NCI-H2227 (cell line): ENCODE measurements around the gene RPL12.

Source experiments
- DNase-seq: peaks from one replicate; lab custom pipeline; 2025; ENCODE audit not compliant: unreplicated experiment; lab: John Stamatoyannopoulos, UW

Gene RPL12

DNA sequence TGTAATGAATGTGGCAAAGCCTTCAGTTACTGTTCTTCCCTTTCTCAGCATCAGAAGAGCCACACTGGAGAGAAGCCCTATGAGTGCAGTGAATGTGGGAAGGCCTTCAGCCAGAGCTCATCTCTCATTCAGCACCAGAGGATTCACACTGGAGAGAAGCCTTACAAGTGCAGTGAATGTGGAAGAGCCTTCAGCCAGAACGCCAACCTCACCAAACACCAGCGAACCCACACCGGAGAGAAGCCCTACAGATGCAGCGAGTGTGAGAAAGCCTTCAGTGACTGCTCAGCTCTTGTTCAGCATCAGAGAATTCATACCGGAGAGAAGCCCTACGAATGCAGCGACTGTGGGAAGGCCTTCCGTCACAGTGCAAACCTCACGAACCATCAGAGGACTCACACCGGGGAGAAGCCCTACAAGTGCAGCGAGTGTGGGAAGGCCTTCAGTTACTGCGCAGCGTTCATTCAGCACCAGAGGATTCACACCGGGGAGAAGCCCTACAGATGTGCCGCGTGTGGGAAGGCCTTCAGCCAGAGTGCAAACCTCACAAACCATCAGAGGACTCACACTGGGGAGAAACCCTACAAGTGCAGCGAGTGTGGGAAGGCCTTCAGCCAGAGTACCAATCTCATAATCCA lies 6.8 kb downstream of the RPL12 start:
- DNase-seq: no peak

DNA sequence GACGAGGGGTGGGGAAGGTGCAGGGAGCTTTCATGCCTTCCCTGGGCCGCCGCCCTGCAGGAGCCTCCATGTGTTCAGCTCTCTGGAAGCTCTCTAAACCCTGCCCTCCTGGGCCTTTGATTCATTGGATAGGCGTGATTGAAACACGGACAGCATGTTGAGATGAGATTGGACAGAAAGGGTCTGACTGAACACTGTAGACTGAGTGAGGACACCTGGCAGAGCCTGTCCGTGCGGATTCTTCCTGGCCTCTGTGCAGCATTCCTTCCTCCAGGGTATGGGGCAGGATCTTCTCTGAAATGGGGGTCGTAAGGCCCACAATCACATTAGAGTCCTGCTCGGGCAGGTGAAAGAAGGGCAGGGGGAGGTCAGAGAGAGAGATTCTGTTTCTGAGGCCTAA lies 12.8 kb downstream of the RPL12 start:
- DNase-seq: no peak

DNA sequence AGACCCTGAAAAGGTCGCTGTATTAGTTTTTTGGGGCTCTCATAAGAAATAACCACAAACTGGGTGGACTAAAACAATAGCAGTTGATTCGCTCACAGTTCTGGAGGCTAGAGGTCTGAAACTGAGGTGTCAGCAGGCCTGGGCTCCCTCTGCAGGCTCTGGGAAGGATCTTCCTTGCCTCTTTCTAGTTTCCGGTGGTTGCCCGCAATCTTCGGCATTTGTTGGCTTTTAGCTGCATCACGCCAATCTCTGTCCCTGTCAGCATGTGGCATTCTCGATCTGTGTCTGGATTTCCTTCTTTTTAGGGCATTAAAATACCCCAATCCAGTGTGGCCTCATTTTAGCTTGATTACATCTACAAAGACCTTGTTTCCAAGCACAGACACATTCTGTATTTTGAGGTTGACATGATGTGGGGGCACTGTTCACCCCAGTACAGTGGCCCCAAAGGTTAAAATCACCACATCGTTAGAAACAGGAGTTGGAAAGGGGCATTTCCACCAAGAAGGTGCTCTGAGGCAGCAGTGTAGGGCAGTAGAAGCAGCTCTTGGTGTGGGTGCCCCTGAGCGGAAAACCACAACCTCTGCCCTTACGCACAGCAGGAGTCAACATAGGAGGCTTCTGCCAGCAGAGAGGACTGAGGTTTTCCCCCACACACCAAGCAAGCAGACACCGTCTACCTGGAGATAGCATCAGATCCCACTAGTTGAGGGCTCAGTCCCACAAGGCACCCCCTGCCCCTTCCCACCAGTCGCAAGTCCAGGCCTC lies 13.5 kb downstream of the RPL12 start:
- no peak for DNase-seq

DNA sequence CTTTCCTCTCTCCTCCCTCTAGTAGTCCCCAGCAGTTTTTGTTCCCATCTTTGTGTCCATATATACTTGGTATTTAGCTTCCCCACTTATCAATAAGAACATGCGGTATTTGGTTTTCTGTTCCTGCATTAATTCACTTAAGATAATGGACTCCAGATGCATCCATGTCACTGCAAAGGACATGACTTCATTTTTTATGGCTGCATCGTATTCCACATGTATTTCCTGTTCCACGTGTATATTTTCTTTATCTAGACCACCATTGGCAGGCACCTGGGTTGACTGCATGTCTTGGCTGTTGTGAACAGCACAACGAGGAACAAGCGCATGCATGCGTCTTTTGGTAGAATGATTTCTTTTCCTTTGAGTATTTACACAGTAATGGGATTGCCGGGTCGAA lies 20.8 kb downstream of the RPL12 start:
- DNase-seq: no peak

DNA sequence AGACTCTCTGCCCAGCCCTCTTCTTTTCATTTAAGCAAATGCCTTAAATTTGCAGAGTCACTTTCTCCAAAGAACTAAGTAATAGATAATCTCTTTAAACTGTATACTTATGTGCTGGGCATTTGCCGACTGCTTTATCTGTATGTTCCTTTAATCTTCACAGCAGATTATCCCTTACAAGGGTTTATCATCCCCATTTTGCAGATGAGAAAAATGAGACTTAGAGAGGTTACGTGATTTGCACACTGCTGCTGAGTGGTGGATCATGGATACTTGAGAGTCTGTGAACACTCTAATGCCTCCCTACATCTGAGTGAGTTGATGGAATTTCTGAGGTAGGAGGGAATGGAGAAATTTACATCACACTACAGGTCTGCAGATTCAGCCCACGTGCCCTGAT lies 22.9 kb downstream of the RPL12 start:
- no peak for DNase-seq

DNA sequence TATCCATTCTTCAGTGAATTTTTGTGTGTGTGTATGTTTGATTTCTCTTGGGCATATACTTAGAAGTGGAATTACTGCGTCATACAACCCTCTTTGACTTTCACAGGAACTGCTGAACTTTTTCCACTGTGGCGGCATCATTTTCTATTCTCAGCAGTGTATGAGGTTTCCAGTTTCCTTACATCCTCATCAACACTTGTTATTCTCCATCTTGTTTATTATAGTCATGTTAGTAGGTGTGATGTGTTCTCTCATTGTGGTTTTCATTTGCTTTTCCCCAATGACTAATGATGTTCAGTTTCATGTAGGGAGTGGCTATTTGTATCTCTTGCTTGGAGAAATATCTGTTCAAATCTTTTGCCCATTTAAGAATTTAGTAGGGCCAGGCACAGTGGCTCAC lies 24.4 kb downstream of the RPL12 start:
- DNase-seq: no peak

DNA sequence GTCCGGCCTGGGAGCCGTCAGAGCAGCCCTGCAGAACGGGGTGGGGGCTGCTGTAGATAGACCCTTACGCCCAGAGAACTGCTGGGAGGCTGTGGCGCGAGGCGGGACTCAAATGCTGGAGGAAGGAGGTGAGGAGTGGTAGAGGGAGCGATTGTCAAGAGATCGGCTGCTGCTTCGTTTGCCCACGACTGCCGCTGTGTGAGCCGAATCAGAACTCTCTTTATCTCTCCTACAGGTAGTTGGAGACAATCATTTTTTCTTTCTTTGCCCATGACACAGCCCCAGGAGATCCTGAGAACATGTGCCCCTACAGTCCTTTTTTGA lies 26.6 kb downstream of the RPL12 start:
- DNase-seq: no peak

DNA sequence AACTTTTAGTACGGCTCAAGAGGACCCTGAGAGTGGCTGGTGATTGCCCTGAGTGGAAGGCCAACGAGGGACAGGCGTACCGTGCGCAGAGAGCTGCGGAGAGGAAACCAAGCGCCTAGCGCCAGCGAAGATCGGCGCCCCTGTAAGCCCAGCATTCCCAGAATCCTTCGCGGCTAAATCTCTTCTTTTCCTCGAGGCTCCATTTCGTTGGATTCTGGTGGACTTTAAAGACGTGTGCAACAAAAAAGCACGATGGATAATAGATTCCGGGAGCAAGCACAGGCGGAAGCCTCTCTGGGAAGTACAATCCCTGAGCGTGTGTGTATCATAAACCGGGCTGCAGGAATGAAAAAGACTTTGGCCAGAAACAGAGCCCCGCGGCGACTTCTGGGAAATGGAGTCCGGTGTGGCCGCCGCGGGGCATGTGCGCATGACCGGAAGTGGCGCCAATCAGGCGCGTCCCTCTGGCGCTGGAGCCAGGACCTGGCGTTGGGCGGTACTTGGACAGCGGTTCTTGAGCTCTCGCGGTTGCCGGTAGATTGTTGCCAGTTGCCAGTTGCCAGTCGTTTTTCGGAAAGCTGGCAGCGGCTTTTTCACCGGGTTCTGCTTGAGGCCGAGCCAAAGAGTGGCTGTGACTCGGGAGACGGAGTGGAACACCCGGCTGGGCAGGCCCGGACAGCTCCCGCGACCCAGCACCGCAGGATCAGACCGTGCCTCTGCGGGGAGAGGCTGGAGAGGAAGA lies 27.1 kb downstream of the RPL12 start, which contains the start of gene ZNF79:
Gene ZNF79 (plus strand): TSS at position 449 of the 742 bp plus-strand sequence. CDS start 406 bp downstream, outside the sequence.
- peak; percentile 88 for DNase-seq

DNA sequence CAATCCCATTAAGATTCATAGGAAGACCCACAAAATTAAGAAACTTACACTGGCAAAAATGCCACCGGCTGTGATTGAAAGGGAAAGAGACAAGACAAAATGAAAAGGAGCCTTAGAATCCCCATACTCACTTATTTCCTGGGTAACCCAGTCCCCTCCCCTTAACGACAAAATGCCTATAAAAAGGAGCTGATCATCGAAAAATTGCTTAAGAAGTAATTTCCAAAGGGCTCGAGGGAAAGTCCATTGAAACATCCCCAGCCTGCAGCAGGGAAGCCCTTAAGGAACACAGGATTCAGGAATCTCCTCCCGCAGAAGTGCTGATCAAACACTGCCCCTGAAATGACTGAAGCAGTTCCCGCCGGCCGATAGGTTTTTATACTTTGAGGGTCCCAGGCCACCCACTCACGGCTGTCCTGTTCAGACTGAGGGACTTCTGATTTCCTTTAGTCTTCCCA lies 27.7 kb downstream of the RPL12 start:
- no peak for DNase-seq

DNA sequence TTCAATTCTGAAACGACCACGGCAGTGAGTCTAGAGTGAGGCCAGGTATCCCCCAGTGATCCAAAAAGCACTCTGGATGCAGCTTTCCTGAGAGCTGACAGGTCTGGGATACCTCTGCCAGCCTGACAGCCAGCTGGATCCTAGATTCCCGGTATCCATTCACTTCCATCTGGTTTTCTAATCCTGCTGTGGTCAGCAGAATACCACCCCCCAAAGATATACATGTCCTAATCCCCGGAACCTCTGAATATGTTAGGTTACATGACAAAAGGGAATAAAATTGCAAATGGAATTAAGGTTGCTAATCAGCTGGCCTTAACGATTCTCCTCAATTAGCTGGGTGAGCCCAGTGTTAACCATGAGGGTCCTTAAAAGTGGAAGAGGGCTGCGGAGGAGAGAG lies 28.4 kb downstream of the RPL12 start:
- DNase-seq: no peak

DNA sequence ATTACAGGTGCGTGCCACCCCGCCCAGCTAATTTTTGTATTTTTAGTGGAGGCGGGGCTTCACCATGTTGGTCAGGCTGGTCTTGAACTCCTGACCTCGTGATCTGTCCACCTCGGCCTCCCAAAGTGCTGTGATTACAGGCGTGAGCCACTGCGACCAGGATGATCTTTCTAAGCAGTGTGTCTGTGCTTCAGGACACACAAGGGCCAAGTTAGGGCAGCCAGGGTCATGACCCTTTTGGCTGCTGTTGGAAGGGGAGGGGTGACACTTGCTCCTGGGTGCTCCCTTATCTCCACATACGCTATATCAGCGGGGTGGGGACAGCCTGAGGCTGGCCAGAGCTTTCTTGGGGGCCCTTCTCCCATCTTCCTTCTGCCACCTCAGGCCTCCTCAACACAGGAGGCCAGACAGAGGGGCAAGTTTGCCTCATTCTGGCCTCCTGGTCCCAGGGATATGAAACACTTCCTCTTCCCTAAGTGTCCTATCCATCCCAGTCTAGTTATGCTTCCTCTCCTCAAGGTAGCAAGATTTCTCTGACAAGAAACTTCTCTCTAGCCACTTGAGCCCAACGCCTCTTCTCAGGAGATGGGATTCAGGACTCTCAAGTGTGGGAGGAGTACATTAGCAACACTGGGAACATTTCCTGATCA lies 28.9 kb downstream of the RPL12 start:
- DNase-seq: no peak

DNA sequence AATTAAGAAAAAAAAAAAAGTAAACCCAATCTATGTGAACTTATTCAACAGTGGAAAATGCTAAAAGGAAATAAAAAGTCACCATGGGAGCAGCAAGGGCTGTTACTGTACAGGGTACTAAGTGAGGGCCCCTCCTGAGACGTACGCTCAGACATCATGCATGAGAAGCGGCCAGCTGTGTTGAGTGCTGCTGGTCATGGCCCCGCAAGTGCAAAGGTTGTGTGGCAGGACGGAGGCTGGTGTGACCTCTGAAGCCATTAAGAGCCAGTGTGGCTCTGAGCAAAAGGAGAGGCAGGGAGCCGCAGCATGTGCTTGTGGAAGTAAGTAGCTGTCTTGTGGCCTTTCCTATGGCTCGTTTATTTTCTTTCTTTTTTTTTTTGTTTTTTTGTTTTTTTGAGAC lies 30.1 kb downstream of the RPL12 start:
- DNase-seq: no peak

DNA sequence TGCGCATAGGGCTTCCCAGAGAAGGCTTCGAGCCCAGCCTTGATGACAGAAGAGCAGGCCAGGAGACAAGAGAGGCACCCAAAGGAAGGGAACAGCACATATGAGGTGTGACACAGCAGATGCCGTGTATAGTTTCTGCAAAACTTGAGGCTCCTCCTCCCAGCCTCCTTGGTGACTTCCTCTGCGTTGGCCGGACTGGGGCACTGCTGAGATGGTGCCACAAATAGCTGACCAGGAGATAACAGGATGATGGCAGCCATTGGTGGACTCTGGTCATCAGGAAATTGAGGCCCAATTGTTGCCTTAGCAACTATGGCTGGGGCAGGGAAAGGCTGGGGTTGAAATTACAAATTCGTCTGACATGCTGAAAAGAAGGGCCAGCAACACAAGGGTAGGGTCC lies 31.9 kb downstream of the RPL12 start:
- DNase-seq: no peak

DNA sequence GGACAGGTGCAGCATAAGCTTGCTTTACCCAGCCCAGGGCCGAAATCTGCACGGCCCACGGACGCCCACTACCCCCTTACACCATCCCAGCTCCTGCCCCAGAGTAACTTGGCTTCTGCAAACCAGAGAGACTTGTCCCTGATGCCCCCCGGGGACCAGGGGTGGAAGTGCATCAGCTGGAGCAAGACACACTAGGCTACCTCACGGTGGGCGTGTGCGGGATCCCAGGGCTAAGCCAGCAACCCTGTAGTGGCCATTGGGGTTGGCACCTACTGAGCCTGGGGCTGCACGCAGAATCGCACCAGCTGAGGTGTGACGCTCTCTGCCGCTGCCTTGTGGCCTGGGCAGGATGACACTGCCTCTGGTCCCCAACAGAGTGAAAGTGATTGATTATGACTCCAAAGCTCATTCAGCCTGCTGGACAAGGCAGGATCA lies 33.2 kb downstream of the RPL12 start:
- no peak for DNase-seq

DNA sequence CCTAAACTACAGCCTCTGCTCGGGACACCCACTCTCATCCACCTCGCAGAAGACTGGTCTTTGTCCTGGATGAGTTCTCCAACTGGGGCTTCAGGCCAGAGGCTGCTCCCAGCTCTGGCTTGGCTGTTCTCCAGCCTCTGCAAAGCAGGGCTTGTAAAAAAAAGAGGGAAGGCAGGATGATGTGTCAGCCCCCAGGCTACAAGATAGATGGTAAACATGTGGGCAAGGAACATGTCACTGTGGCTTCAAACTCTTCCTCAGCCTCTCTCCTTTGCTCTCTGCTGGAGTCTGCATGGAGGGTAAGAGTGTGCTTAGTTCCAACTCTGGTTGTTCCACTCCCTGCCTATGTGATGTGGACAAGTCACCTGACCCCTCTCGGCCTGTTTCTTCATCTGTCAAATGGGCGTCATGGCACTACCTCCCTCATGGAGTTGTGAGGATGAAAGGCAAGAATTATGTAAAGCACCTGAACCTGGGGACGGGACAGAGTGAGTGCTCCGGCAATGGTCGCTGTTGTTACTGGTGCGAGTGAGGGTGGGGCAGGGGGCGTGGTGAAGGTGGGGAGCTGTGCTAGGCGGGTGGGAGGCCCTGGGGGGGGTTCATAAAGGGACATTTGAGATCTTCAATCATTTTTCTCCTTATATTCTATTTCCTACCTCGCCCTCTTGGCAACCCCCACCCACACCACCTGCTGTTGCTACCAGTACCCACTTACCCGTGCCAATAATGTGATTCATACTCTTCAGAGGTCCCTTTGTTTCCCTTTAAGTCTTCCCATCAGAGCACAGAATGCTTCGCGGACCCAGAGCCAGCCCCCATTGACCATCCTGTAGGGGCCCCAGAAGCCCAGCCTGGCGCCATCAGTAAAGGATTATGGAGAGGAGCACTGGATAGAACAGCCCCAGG lies 33.8 kb downstream of the RPL12 start:
- no peak for DNase-seq

DNA sequence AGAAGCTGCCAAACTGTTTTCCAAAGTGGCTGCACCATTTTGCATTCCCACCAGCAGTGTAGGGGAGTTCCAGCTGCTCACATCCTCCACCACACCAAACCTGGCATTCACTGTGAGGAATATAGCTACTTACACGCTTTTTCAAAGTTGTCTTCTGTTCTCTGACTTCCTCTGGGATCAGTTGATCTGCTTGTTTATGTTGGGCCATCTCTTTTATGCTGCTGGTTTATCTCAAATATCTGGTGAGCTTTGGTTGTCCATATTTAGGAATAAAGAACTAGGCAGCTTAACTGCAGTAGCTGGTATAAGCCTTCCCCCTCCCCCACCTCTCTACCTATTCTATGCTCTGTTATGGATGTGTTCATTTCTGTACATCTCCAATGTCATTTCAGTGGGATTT lies 35.5 kb downstream of the RPL12 start:
- DNase-seq: no peak

DNA sequence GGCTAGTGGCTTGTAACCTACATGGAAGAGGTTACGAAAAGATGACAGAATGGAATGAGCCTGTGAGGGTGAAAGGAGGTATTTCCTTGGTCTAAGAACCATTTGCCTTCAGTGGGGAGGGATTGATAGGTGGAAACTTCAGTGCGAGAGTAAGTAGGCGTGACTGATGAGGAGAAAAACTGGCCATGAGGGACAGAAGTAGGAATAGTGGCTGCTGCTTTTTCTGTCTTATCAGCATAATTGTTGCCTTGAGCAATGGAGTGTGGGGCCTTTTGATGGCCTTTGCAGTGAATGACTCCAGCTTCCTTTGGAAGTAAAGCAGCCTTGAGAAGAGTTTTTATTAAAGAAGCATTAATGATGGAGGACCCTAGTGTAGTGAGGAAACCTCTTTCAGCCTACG lies 36.1 kb downstream of the RPL12 start:
- no peak for DNase-seq

DNA sequence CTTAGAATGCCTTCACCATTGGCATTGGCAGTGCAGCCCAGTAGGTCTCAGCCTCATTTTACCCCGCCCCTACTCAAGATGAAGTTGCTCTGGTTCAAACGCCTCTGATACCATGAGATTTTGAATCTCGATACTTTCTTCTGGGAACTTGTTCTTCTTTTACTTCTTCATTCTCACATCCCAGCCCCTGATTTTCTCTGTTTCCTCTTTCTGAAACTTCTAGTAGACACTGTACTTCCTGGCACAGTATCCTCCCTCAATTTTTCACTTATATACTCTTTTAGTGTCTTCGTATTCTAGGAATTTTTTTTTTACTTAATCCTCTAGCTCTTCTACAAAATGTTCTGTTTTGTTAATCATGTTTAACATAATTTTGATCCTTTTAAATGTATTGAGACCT lies 40.1 kb downstream of the RPL12 start:
- DNase-seq: no peak

DNA sequence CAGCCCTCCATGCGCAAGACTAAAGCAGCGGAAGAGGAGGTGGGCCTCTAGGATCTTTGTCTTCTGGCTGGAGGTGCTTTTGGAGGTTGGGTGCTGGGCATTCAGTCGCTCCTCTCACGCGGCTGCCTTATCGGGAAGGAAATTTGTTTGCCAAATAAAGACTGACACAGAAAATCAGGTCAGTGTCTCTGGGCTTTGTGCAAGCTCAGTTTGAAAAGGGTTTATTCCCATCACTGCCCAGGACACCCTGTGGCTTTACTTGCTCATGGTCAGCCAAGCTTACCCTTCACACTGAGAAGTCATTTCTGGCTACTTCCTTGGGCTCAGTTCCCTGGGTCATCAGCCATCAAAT lies 43.7 kb downstream of the RPL12 start:
- no peak for DNase-seq

DNA sequence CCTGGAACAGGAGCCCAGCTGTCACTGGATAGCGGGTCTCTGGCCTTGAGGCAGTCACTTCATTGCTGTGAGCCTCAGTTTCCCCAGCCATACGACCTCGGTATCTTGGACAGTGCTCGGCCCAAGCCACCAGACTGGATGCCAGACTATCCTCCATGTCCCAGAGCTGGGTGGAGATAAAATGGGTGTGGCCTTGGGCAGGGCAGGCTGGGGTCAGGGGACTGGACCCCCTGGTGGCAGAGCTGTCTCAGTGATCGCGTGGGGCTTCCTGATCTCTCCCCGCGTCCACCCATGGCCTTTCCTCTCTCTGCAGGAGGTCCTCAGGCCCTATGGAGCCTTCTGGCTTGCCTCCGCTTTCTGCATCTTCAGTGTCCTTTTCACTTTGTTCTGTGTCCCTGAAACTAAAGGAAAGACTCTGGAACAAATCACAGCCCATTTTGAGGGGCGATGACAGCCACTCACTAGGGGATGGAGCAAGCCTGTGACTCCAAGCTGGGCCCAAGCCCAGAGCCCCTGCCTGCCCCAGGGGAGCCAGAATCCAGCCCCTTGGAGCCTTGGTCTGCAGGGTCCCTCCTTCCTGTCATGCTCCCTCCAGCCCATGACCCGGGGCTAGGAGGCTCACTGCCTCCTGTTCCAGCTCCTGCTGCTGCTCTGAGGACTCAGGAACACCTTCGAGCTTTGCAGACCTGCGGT lies 44.3 kb downstream of the RPL12 start:
- no peak for DNase-seq
